ENCODE measurements around the gene ZNF585A. TPM values are rescaled to one million over a fixed set of nuclear protein-coding genes. Genes with fewer than 3 reads are reported as not detected.

ZNF585A gene
- total and polyA plus RNA-seq, 2 of the 8 experiments (the other 6 are each of a cell fraction or from before 2014, with no cell fraction given), result 4.5 to 8.3 TPM

DNA sequence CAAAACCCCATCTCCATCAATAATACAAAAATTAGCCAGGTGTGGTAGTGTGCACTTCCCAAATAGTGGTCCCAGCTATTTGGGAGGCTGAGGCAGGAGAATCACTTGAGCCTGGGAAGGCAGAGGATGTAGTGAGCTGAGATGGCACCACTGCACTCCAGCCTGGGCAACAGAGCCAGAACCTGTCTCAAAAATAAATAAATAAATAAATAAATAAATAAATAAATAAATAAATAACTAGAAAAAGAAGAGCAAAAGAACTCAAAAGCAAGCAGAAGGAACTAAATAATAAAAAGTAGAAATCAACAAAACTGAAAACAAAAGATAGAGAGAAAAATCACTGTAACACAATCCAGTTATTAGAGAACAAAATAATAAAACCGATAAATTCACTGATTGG, 12.3 kb downstream of the ZNF585A start:
- 100% methylated on average over 1 of the region's 1 CpG; no CpG with 5 or more reads in 1 of the 2 experiments for WGBS, 2 experiments (ENCODE audit: extremely low coverage in 1 of 2, insufficient coverage in 1 of 2, insufficient read length in 1 of 2, insufficient replicate concordance in 2 of 2, low coverage in 1 of 2, low lambda C conversion rate in 2 of 2, missing lambda C conversion rate in 1 of 2)
- H4K20me1 ChIP-seq (replicated peaks in 1 of 2; ENCODE audit: control insufficient read depth in 1 of 2, insufficient read depth in 2 of 2, low read length in 2 of 2), result no peaks in the 10 kb centered on the region
- CTCF ChIA-PET (ENCODE audit: partially characterized antibody), result no interaction called here
- H3K27me3 ChIP-seq (replicated peaks in 1 of 4; ENCODE audit: control insufficient read depth in 3 of 4, extremely low read depth in 1 of 4, insufficient read depth in 3 of 4, low read length in 3 of 4), result no peaks in the 10 kb centered on the region
- no peaks in the 10 kb centered on the region; a peak in 1 of 4 replicates for H3K79me2 ChIP-seq (ENCODE audit: control insufficient read depth in 1 of 2, insufficient read depth in 2 of 2, low read length in 2 of 2)
- H2BK20ac ChIP-seq (ENCODE audit: low read length), result no peak overlapping the region
- peaks cover 0 to 40% (median 12%) of the 10 kb centered on the region in 4 experiments; a peak in 4 of 8 replicates for H3K36me3 ChIP-seq (ENCODE audit: control insufficient read depth in 2 of 4, insufficient read depth in 4 of 4, low read length in 3 of 4)
- H4K5ac ChIP-seq (ENCODE audit: insufficient read length, low read depth, low read length), result no peak overlapping the region
- no peak overlapping the region for H3K14ac ChIP-seq (ENCODE audit: insufficient read length)
- no peak overlapping the region for H3K18ac ChIP-seq (ENCODE audit: extremely low read depth, low read length)
- H2BK12ac ChIP-seq (ENCODE audit: low read depth, low read length), result no peak overlapping the region
- H4K8ac ChIP-seq (ENCODE audit: extremely low read depth, insufficient read depth, low read length), result no peak overlapping the region
- no peak overlapping the region for H2BK120ac ChIP-seq (replicated peaks; ENCODE audit: low read depth, low read length)
- no peak overlapping the region for H3K4me2 ChIP-seq (ENCODE audit: insufficient read depth in 1 of 2, low read depth in 2 of 2, low read length in 2 of 2)
- TF ChIP-seq NRF1 (IDR thresholded peaks at IDR 0.05; ENCODE audit: low read depth, low read length) (no peak), HDAC2 (IDR thresholded peaks at IDR 0.05; ENCODE audit: borderline replicate concordance in 1 of 2, low read depth in 2 of 2, low read length in 2 of 2) (no peak), SP4 (IDR thresholded peaks at IDR 0.05; ENCODE audit: low read length) (no peak), BACH1 (IDR thresholded peaks at IDR 0.05; ENCODE audit: low read length) (no peak), KDM1A (IDR thresholded peaks at IDR 0.05; ENCODE audit: borderline replicate concordance, low read length) (no peak)
- FAIRE-seq, result no peak
- H3K4ac ChIP-seq (replicated peaks; ENCODE audit: insufficient read length, low read depth, low read length), result no peak overlapping the region
- POLR2A ChIA-PET (ENCODE audit: partially characterized antibody), result no interaction called here
- no peak overlapping the region for H3K27ac ChIP-seq (ENCODE audit: low read depth, low read length)
- H3K23ac ChIP-seq (ENCODE audit: insufficient read length), result no peak overlapping the region
- H3K9me3 ChIP-seq (ENCODE audit: insufficient read depth in 2 of 2, low read depth in 1 of 2, low read length in 1 of 2), result peaks cover 32 to 44% of the 10 kb centered on the region in 2 experiments
- H2BK5ac ChIP-seq (ENCODE audit: low read depth, low read length), result no peak overlapping the region
- no peaks in the 10 kb centered on the region for H3K4me1 ChIP-seq (replicated peaks in 1 of 4; ENCODE audit: control insufficient read depth in 3 of 4, insufficient read depth in 4 of 4, low read length in 3 of 4)
- no peak overlapping the region for H2BK15ac ChIP-seq (ENCODE audit: low read length)
- no peak overlapping the region for H2AK5ac ChIP-seq (ENCODE audit: low read depth, low read length)
- no peak overlapping the region for H2AFZ ChIP-seq (ENCODE audit: low read length)
- no peak overlapping the region for H4K91ac ChIP-seq (replicated peaks; ENCODE audit: insufficient read length, low read length)
- no peak overlapping the region for H3K56ac ChIP-seq (replicated peaks; ENCODE audit: insufficient read length, low read depth, low read length)
- no peak overlapping the region for H3K4me3 ChIP-seq (ENCODE audit: extremely low read depth in 1 of 4, insufficient read depth in 2 of 4, low read depth in 3 of 4, low read length in 4 of 4)
- no peak for DNase-seq (ENCODE audit: low read depth in 1 of 2, low spot score in 2 of 2)
- no peak overlapping the region for H3K9ac ChIP-seq (replicated peaks in 1 of 4; ENCODE audit: extremely low read depth in 1 of 4, low read depth in 3 of 4, low read length in 3 of 4)
- no peaks in the 10 kb centered on the region for H3K23me2 ChIP-seq (ENCODE audit: low read depth, low read length)
- H3K79me1 ChIP-seq (ENCODE audit: low read depth, low read length), result no peaks in the 10 kb centered on the region

All from H1 (cell line).